ENCODE measurements around the gene SWT1. TPM values are rescaled to one million over a fixed set of nuclear protein-coding genes. Genes with fewer than 3 reads are reported as not detected.
A peak's percentile ranks its signal among the peaks of the same experiment; 100 is the strongest.

The SWT1 gene, protein sequence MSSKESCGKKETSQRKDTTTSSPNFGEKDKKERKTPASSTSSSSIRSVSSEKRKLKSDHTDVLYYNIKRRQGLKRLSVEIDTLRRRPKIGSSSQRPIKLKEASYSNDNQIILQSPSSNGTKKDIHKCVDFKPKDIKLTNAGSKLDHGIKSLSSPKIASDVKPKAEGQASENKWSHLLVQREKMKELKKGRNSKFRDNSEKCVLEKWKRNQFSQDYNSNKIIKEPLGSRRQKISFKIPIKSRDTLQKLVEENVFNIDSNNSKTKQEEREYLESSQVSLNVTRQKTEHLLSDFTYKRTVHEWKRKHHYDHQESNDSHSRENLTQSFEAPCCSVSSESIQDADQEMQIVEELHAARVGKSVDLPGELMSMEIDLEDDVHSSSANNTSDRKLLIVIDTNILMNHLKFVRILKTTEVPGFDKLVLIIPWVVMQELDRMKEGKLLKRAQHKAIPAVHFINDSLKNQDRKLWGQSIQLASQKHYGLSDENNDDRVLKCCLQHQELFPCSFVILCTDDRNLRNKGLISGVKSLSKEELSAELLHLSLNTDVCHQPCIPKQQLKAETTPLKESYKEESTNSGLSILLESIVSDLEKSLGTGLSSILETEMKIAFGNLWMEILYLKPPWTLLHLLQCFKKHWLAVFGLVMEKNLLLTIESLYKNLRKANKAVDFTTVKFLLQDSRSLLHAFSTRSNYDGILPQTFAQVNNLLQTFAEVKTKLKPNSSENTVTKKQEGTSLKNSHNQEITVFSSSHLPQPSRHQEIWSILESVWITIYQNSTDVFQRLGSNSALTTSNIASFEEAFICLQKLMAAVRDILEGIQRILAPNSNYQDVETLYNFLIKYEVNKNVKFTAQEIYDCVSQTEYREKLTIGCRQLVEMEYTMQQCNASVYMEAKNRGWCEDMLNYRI
- 2.7 and 4.2 TPM in 2 replicates for total RNA-seq (2012; rRNA removed)
- 0.80 and 0.82 TPM in 2 replicates for polyA plus RNA-seq (2012; rRNA removed)
- 0.11 and 0.18 TPM in 2 replicates for polyA plus RNA-seq (2012; cell fraction: cytosol; rRNA removed)
- 0.14 and 2.0 TPM in 2 replicates for polyA plus RNA-seq (2012; cell fraction: nucleus; rRNA removed; ENCODE audit: low replicate concordance)
- Bru-seq, nascent RNA, result percentile 52 among the genes with signal in this experiment
- BruChase-seq, experiment 1, labeled RNA remaining after a 6-hour chase, result percentile 52 among the genes with signal in this experiment
- percentile 50 among the genes with signal in this experiment for BruChase-seq, experiment 2, labeled RNA remaining after a 2-hour chase
- long read RNA-seq, partial matches to known transcripts, result 1 of 6 reads
- long read RNA-seq, other reads (novel, unspliced or antisense), result 4 of 6 reads

DNA sequence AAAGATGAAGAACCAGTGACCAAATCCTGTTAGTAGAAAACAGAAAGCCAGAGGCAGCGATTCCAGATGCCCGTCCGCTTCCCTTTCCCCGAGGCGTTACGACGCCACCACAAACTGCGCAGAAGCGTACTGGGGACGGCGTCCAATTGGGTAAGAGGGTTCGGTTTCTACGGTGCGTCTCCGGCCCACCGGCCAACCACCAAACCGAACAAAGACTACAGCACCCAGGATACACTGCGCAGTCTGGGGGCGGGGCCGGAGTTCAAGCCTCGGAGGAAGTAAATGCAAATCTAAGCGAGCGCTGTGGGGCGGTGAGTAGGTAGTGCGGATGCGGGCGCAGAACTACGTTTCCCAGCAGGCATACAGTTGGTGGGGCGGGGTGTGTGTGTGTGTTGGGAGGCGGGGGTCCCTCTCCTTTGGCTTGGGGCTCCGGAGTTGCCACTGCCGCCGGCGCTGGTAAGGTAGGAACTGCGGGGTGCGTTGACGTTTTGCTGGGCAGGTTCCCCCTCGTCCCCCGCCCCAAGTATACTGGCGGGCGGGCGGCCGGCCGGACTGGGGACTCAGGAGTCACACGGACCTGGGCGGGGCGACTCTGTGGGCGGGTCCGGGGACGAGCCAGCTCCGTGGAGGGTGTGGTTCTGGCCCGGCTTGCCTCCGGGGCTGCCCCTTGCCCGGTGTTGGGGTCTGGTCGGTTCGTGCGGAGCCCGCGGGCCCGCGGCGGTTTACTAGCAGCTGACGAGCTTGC, at the start of gene SWT1, which contains the start of gene TRMT1L:
TSS of gene SWT1 (plus strand) at position 314 of the 745 bp plus-strand sequence. CDS start 3,675 bp downstream, outside the sequence.
TSS of gene TRMT1L (minus strand) at position 100 of the 745 bp plus-strand sequence. CDS start 241 bp downstream, outside the sequence.
- Histone ChIP-seq H3K18ac (ENCODE audit: low read depth, low read length) (peak within 1 kb of the TSS; percentile 67), H2AFZ (replicated peaks; ENCODE audit: low read length, poor library complexity) (peak within 1 kb of the TSS; percentile 94), H3K4me3 (ENCODE audit: insufficient read depth, low read depth, low read length) (peak within 1 kb of the TSS; percentile 70), H2AK9ac (replicated peaks; ENCODE audit: low read depth, low read length, poor library complexity) (peak within 1 kb of the TSS; percentile 95), H3K27me3 (ENCODE audit: control insufficient read depth, insufficient read depth, low read length) (no peaks in the 10 kb centered on the region), H3K9me1 (ENCODE audit: insufficient read depth, low read length) (peaks cover 3% of the 10 kb centered on the region), H4K5ac (ENCODE audit: low read depth, low read length) (peak within 1 kb of the TSS; percentile 62), H3K4me1 (ENCODE audit: control insufficient read depth, insufficient read depth, low read length) (peaks cover 2% of the 10 kb centered on the region; the same call in 1 of the 2 replicates), H4K8ac (ENCODE audit: low read depth in 2 of 2, low read length in 2 of 2) (peak within 1 kb of the TSS; percentile 65 to 99), H2BK5ac (ENCODE audit: low read depth, low read length, poor library complexity, severe bottlenecking) (peak within 1 kb of the TSS; percentile 93), H4K20me1 (ENCODE audit: insufficient read depth, low read length) (no peaks in the 10 kb centered on the region), H3K23ac (ENCODE audit: low read depth, low read length) (peak within 1 kb of the TSS; percentile 97), H3K4ac (ENCODE audit: low read depth, low read length) (peak within 1 kb of the TSS; percentile 96), H3K79me1 (ENCODE audit: low read depth in 1 of 2, low read length in 2 of 2) (peaks cover 18 to 33% of the 10 kb centered on the region in 2 experiments), H3K14ac (replicated peaks; ENCODE audit: low read depth, low read length) (peak within 1 kb of the TSS; percentile 98), H2AK5ac (ENCODE audit: low read depth, low read length) (peak within 1 kb of the TSS; percentile 73; the same call in 1 of the 2 replicates), H3K9me3 (ENCODE audit: control insufficient read depth, insufficient read depth, low read length) (no peaks in the 10 kb centered on the region), H3K4me2 (ENCODE audit: low read depth, low read length) (peak within 1 kb of the TSS; percentile 96), H3K56ac (ENCODE audit: extremely low read depth, insufficient read depth, low read length) (peak within 1 kb of the TSS; percentile 98), H4K91ac (ENCODE audit: insufficient read depth, low read depth, low read length) (peak within 1 kb of the TSS; percentile 89), H2BK15ac (ENCODE audit: low read depth, low read length) (no peak within 1 kb of the TSS; the same call in 2 of the 3 replicates), H3K27ac (ENCODE audit: insufficient read depth, low read length) (peak within 1 kb of the TSS; percentile 90), H2BK20ac (ENCODE audit: low read depth, low read length) (no peak within 1 kb of the TSS), H3K9ac (ENCODE audit: low read depth, low read length) (peak within 1 kb of the TSS; percentile 93), H3K36me3 (ENCODE audit: control insufficient read depth, insufficient read depth, low read length) (no peaks in the 10 kb centered on the region), H2BK120ac (ENCODE audit: low read depth, low read length) (peak within 1 kb of the TSS; percentile 90)
- dilution Hi-C loops (cut with HindIII; ENCODE audit: low sequenced_read_pairs, unreplicated experiment) (no loop called here), in situ Hi-C loops (cut with MboI; ENCODE audit: low sequenced_read_pairs) (loop anchor here (25.0 kb wide), 1 partner anchor 170 kb away; no protein-coding TSS in a partner anchor), intact Hi-C loops (cut with micrococcal nuclease) (loop anchor here (1.0 to 5.0 kb wide), 4 partner anchors 110 to 515 kb away; partner anchors contain the start of gene IVNS1ABP)
- ChIA-PET POLR2A (ENCODE audit: unreplicated experiment) (interaction anchor here (0.6 kb wide), 1 partner anchor 160 kb away, joined by 4 read pairs; the partner anchor contains the start of gene IVNS1ABP), CTCF (interaction anchor here (0.5 to 2.2 kb wide), 3 partner anchors 9 to 301 kb away, joined by 3 to 10 read pairs (median 5); no protein-coding TSS in a partner anchor)
- ATAC-seq (ENCODE audit: low read depth), result peak; percentile 96
- no TSS peak for BruUV-seq (replicated peaks)
- WGBS, 2 experiments (ENCODE audit: extremely low coverage in 2 of 2, insufficient read length in 1 of 2), result 0% methylated on average over 19 of the region's 63 CpGs; no CpG with 5 or more reads in 1 of the 2 experiments
- DNase-seq, result peak; percentile 99
- TF ChIP-seq FOS (IDR thresholded peaks at IDR 0.05; ENCODE audit: low read depth, low read length), result peak; percentile 42; the same call in 1 of the 2 replicates
- TF ChIP-seq CEBPB (IDR thresholded peaks at IDR 0.05; ENCODE audit: low read depth, low read length), result peak; percentile 80
- TF ChIP-seq POLR2A (IDR thresholded peaks at IDR 0.05; ENCODE audit: low read depth, low read length), result peak; percentile 93
- TF ChIP-seq RFX5 (IDR thresholded peaks at IDR 0.05; ENCODE audit: low read depth, low read length), result peak; percentile 42; the same call in 1 of the 2 replicates
- no peak for TF ChIP-seq MXI1 (IDR thresholded peaks at IDR 0.05; ENCODE audit: borderline replicate concordance, low read depth, low read length)
- TF ChIP-seq MAZ (IDR thresholded peaks at IDR 0.05; ENCODE audit: borderline replicate concordance, low read depth, low read length), result peak; percentile 98
- no peak for TF ChIP-seq RAD21 (IDR thresholded peaks at IDR 0.05; ENCODE audit: low read length)
- TF ChIP-seq ELK1 (IDR thresholded peaks at IDR 0.05; ENCODE audit: borderline replicate concordance, low read depth, low read length), result no peak
- no peak for TF ChIP-seq SMC3 (IDR thresholded peaks at IDR 0.05; ENCODE audit: low read depth, low read length)
- no peak for TF ChIP-seq BHLHE40 (IDR thresholded peaks at IDR 0.05; ENCODE audit: low read depth, low read length)
- no peak for TF ChIP-seq CHD1 (IDR thresholded peaks at IDR 0.05; ENCODE audit: low read depth, low read length)

Measured in IMR-90 (cell line).